Measurements from ENCODE around the gene P4HA2. TPM values are rescaled to one million over a fixed set of nuclear protein-coding genes. Genes with fewer than 3 reads are reported as not detected.

Gene P4HA2
- total and polyA plus RNA-seq, 9 donors = 40.7 to 71.3 (median 50.5) TPM

- H3K36me3 ChIP-seq (ENCODE audit: control insufficient read depth, insufficient read depth, low read length) = no peaks in the 10 kb centered on the region
- H3K27me3 ChIP-seq (ENCODE audit: control insufficient read depth, insufficient read depth, low read length) = peaks cover 10% of the 10 kb centered on the region
- WGBS (ENCODE audit: insufficient coverage) = no CpG with 5 or more reads among the region's 1 CpG
- no peaks in the 10 kb centered on the region for H3K9me3 ChIP-seq (replicated peaks; ENCODE audit: control insufficient read depth, low read depth, low read length)
- H3K4me3 ChIP-seq (ENCODE audit: low read length) = no peak overlapping the region
- H3K4me1 ChIP-seq (ENCODE audit: control insufficient read depth, insufficient read depth, low read length) = peaks cover 14% of the 10 kb centered on the region
- H3K27ac ChIP-seq (ENCODE audit: low read length) = no peak overlapping the region
- DNase-seq = no peak
These were observed 5.4 kb upstream of the P4HA2 start for GRCh38 chr5:132233081-132233480.

DNA sequence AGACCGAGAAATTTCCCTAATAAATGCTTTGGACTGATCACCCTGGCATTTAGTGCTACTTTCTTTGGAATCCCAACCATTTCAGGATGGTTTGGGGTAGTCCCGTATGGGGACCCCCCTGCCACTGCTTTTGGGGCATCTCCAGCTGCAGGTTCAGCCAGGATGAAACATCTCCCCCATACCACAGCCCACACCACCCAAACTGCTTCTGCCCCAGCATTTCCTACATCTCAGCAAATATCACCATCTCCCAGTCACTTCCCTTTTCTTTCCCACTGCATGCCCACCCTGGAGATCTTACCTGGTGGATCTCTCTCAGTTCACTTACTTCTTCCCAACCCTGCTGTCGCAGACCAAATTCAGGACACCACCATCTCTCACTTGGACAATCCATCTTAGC, 4.8 kb upstream of the P4HA2 start:
- DNase-seq = no peak
- Histone ChIP-seq H3K4me3 (ENCODE audit: low read length) (no peak overlapping the region), H3K4me1 (ENCODE audit: control insufficient read depth, insufficient read depth, low read length) (peaks cover 14% of the 10 kb centered on the region), H3K36me3 (ENCODE audit: control insufficient read depth, insufficient read depth, low read length) (no peaks in the 10 kb centered on the region), H3K9me3 (replicated peaks; ENCODE audit: control insufficient read depth, low read depth, low read length) (no peaks in the 10 kb centered on the region), H3K27me3 (ENCODE audit: control insufficient read depth, insufficient read depth, low read length) (peaks cover 11% of the 10 kb centered on the region), H3K27ac (ENCODE audit: low read length) (no peak overlapping the region)
- 80% methylated on average over 3 of the region's 3 CpGs for WGBS (ENCODE audit: insufficient coverage)

GRCh38 chr5:132230871-132231270, 3.2 kb upstream of the P4HA2 start:
- WGBS (ENCODE audit: insufficient coverage) = 95% methylated on average over 9 of the region's 9 CpGs
- Histone ChIP-seq H3K36me3 (ENCODE audit: control insufficient read depth, insufficient read depth, low read length) (no peaks in the 10 kb centered on the region), H3K4me3 (ENCODE audit: low read length) (no peak overlapping the region), H3K9me3 (replicated peaks; ENCODE audit: control insufficient read depth, low read depth, low read length) (no peaks in the 10 kb centered on the region), H3K4me1 (ENCODE audit: control insufficient read depth, insufficient read depth, low read length) (peaks cover 28% of the 10 kb centered on the region), H3K27me3 (ENCODE audit: control insufficient read depth, insufficient read depth, low read length) (peaks cover 14% of the 10 kb centered on the region), H3K27ac (ENCODE audit: low read length) (no peak overlapping the region)
- peak; percentile 3 for DNase-seq

DNA sequence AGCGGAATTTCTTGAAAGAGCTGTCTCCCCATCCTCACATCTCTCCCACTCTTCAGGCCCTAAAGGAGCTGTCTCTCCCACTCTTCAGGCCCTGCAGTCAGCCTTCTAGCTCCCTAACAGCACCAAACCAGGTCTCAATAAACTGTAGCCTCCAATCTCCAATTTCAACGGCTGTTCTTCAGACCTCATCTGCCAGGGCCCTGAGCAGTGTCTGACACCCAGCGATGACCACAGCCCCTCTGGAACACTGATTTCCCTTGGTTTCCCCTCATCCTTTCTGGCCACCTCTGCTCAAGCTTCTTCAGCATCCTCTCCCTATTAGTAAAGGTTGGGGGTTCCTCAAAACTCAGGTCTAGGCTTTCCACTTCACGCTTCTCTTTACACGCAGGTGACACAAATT, 1.6 kb upstream of the P4HA2 start:
- peaks cover 45% of the 10 kb centered on the region for H3K4me1 ChIP-seq (ENCODE audit: control insufficient read depth, insufficient read depth, low read length)
- peak; percentile 9 for DNase-seq
- no peaks in the 10 kb centered on the region for H3K36me3 ChIP-seq (ENCODE audit: control insufficient read depth, insufficient read depth, low read length)
- 96% methylated on average over 4 of the region's 5 CpGs for WGBS (ENCODE audit: insufficient coverage)
- peaks cover 14% of the 10 kb centered on the region for H3K27me3 ChIP-seq (ENCODE audit: control insufficient read depth, insufficient read depth, low read length)
- H3K4me3 ChIP-seq (ENCODE audit: low read length) = no peak overlapping the region
- no peaks in the 10 kb centered on the region for H3K9me3 ChIP-seq (replicated peaks; ENCODE audit: control insufficient read depth, low read depth, low read length)
- H3K27ac ChIP-seq (ENCODE audit: low read length) = peak overlapping the region; percentile 29

DNA sequence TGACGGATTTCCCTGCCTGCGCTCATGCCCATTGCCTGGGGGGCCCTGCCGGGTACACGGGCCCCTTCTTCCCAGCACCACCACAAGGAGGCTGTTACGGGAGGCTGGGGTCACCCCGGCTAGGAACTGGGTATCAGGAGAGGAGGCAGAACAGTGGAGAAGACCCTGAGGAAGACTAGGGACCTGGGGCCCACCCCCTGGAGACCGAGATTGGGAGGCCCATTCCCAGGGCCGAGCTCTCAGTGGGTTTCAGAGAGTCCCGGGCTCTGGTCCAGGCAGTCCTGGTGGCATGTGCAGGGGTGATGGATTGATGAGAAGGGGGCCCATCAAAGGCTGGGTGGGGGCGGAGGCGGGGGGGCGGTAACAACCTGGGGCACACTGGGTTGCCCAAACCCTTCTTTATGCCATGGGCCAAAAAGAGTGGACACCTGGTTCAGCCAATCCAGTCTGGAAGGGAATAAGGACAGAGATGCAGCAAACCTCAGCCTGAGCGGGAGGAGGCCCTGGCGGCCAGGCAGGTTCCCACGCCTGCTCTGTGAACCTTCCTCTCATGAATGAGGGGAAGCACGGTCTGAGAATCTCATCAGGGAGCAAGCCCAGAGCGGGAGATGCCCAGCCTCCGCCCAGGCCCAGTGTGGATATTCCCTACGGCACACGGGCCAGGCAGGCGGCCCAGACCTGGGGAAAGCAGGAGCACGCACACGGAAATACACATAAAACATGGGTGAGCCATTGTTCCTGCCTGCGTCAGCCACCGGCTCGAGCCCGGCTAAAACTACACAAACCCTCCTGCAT, 785 bp upstream of the P4HA2 start:
- H3K4me1 ChIP-seq (ENCODE audit: control insufficient read depth, insufficient read depth, low read length) = peaks cover 53% of the 10 kb centered on the region
- H3K36me3 ChIP-seq (ENCODE audit: control insufficient read depth, insufficient read depth, low read length) = no peaks in the 10 kb centered on the region
- peak overlapping the region; percentile 71 for H3K27ac ChIP-seq (ENCODE audit: low read length)
- peaks cover 14% of the 10 kb centered on the region for H3K27me3 ChIP-seq (ENCODE audit: control insufficient read depth, insufficient read depth, low read length)
- H3K9me3 ChIP-seq (replicated peaks; ENCODE audit: control insufficient read depth, low read depth, low read length) = no peaks in the 10 kb centered on the region
- H3K4me3 ChIP-seq (ENCODE audit: low read length) = peak overlapping the region; percentile 68
- peak; percentile 84 for DNase-seq
- WGBS (ENCODE audit: insufficient coverage) = 36% methylated on average over 18 of the region's 27 CpGs

- Histone ChIP-seq H3K4me1 (ENCODE audit: control insufficient read depth, insufficient read depth, low read length) (peaks cover 66% of the 10 kb centered on the region), H3K9me3 (replicated peaks; ENCODE audit: control insufficient read depth, low read depth, low read length) (no peaks in the 10 kb centered on the region), H3K4me3 (ENCODE audit: low read length) (peak overlapping the region; percentile 68), H3K27ac (ENCODE audit: low read length) (peak overlapping the region; percentile 79), H3K27me3 (ENCODE audit: control insufficient read depth, insufficient read depth, low read length) (peaks cover 11% of the 10 kb centered on the region), H3K36me3 (ENCODE audit: control insufficient read depth, insufficient read depth, low read length) (no peaks in the 10 kb centered on the region)
- DNase-seq = peak; percentile 82
- under 1% methylated on average over 13 of the region's 13 CpGs for WGBS (ENCODE audit: insufficient coverage)
These were observed 493 bp downstream of the P4HA2 start for GRCh38 chr5:132227235-132227484.

GRCh38 chr5:132226516-132227234, 978 bp downstream of the P4HA2 start:
- peak; percentile 69 for DNase-seq
- H3K27ac ChIP-seq (ENCODE audit: low read length) = peak overlapping the region; percentile 79
- peaks cover 70% of the 10 kb centered on the region for H3K4me1 ChIP-seq (ENCODE audit: control insufficient read depth, insufficient read depth, low read length)
- peaks cover 11% of the 10 kb centered on the region for H3K27me3 ChIP-seq (ENCODE audit: control insufficient read depth, insufficient read depth, low read length)
- no peaks in the 10 kb centered on the region for H3K9me3 ChIP-seq (replicated peaks; ENCODE audit: control insufficient read depth, low read depth, low read length)
- no peaks in the 10 kb centered on the region for H3K36me3 ChIP-seq (ENCODE audit: control insufficient read depth, insufficient read depth, low read length)
- WGBS (ENCODE audit: insufficient coverage) = 59% methylated on average over 20 of the region's 23 CpGs
- H3K4me3 ChIP-seq (ENCODE audit: low read length) = peak overlapping the region; percentile 68

DNA sequence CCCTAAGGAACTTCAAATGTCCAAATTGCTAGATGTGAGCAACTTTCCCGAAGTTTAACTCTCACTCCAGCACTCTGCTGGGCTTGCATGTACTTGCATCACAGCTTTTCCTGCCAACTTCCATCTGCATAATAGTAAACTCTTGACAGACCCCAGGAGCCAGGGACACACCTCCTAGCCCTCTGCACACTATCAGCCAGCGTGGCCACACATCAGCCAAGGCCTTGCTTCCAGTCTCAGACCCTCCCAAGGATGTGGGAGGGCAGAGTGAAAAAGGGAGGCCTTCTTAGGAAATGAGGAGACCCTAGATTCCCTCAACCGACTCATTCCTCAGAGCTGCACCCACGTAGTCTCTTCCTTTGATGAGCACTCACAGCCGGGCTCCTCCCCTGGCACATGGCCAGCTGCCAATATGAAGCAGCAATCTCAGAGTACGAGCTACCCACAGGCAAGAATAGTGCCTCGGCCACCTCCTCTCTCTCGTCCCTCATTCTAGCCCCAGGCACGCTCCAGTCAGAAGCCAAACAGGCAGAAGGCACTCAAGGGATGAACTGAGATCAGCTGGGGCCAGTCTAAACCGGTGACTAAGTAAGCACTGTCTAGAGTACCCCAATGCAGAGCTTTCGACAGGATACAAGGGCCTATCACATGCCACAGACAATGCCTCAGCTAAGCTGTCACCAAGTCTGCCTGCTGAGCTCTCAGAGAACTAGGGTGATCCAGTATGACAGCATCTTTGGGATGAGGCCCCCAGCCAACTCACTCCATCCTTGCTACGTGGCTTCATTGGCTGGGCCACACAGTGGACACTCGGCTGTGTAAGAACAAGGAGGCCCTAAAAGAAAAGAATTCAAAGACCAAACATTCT, 2.3 kb downstream of the P4HA2 start:
- peak overlapping the region; percentile 3 for H3K4me3 ChIP-seq (ENCODE audit: low read length)
- no peaks in the 10 kb centered on the region for H3K36me3 ChIP-seq (ENCODE audit: control insufficient read depth, insufficient read depth, low read length)
- whole genome bisulfite sequencing (ENCODE audit: insufficient coverage) = 39% methylated on average over 10 of the region's 13 CpGs
- H3K27me3 ChIP-seq (ENCODE audit: control insufficient read depth, insufficient read depth, low read length) = peaks cover 11% of the 10 kb centered on the region
- H3K27ac ChIP-seq (ENCODE audit: low read length) = peak overlapping the region; percentile 86
- DNase-seq = peak; percentile 94
- peaks cover 79% of the 10 kb centered on the region for H3K4me1 ChIP-seq (ENCODE audit: control insufficient read depth, insufficient read depth, low read length)
- H3K9me3 ChIP-seq (replicated peaks; ENCODE audit: control insufficient read depth, low read depth, low read length) = no peaks in the 10 kb centered on the region

DNA sequence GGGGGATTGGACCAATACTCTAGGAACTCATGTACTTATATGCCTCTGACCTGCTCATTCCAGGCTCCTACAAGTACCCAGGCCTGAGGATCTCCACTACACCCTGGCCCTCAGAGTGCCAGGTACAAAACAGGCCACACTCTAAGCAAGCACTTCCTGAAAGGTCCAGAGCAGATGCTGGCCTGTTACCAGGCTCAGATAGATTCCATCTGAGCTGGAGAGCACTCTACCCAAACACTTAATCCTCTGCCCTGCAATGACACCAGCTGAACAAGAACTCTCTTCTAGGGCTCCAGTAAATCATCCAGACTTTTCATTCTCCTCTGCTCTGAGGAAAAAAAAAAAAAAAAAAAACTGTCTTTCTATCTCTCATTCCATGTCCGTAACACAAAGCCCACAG, 2.9 kb downstream of the P4HA2 start:
- Histone ChIP-seq H3K36me3 (ENCODE audit: control insufficient read depth, insufficient read depth, low read length) (no peaks in the 10 kb centered on the region), H3K9me3 (replicated peaks; ENCODE audit: control insufficient read depth, low read depth, low read length) (no peaks in the 10 kb centered on the region), H3K27me3 (ENCODE audit: control insufficient read depth, insufficient read depth, low read length) (peaks cover 11% of the 10 kb centered on the region), H3K4me1 (ENCODE audit: control insufficient read depth, insufficient read depth, low read length) (peaks cover 85% of the 10 kb centered on the region), H3K27ac (ENCODE audit: low read length) (peak overlapping the region; percentile 86), H3K4me3 (ENCODE audit: low read length) (no peak overlapping the region)
- DNase-seq = peak; percentile 69
- WGBS (ENCODE audit: insufficient coverage) = no CpG with 5 or more reads among the region's 1 CpG

- H3K4me3 ChIP-seq (ENCODE audit: low read length) = no peak overlapping the region
- peaks cover 84% of the 10 kb centered on the region for H3K4me1 ChIP-seq (ENCODE audit: control insufficient read depth, insufficient read depth, low read length)
- no peak overlapping the region for H3K27ac ChIP-seq (ENCODE audit: low read length)
- 89% methylated on average over 2 of the region's 2 CpGs for WGBS (ENCODE audit: insufficient coverage)
- no peak for DNase-seq
- peaks cover 8% of the 10 kb centered on the region for H3K27me3 ChIP-seq (ENCODE audit: control insufficient read depth, insufficient read depth, low read length)
- H3K36me3 ChIP-seq (ENCODE audit: control insufficient read depth, insufficient read depth, low read length) = no peaks in the 10 kb centered on the region
- no peaks in the 10 kb centered on the region for H3K9me3 ChIP-seq (replicated peaks; ENCODE audit: control insufficient read depth, low read depth, low read length)
These were observed 3.8 kb downstream of the P4HA2 start for GRCh38 chr5:132223861-132224260.

All from muscle of leg (tissue), 11 donors.